Cortex of kidney (tissue), 1 donor: ENCODE results near the gene NCKAP5.
"Not testable (repeated sequence)": the region's sequence is repeated elsewhere in the genome, so short reads cannot be mapped to it uniquely, and the experiment has no call there.

ENCODE experiments used
- DNase-seq: peaks from one replicate; lab custom pipeline; 2025; lab: John Stamatoyannopoulos, UW

NCKAP5 gene

DNA sequence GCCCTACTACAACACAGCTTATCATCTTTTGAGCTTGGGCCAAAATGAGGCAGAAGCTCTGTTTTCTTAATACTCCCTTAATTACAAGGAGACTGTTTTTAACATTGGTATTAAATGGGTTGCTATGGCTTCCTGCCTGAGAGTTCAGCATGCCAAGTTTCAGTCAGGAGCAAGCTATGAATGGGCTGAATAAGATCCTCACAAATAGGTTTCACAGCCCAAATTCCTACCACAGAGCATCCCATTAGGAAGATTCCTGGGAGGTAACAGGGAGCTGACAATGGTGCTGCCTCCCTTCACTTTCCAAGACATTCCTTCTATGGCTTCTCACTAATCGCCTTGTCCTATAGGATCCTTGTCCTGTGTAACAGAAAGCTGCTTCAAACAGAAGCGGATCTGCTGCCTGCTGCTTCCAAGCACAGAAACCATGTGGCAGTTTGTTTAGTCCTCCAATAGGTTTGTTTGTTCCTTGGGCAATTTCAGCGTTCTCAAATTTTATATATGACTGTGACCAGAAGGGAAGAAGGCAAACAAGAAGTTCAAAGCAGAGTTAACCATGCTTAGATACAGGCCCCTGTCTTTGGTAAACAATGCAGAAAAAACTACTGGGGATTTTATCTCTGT is 70.9 kb downstream of the NCKAP5 start:
- no peak for DNase-seq

DNA sequence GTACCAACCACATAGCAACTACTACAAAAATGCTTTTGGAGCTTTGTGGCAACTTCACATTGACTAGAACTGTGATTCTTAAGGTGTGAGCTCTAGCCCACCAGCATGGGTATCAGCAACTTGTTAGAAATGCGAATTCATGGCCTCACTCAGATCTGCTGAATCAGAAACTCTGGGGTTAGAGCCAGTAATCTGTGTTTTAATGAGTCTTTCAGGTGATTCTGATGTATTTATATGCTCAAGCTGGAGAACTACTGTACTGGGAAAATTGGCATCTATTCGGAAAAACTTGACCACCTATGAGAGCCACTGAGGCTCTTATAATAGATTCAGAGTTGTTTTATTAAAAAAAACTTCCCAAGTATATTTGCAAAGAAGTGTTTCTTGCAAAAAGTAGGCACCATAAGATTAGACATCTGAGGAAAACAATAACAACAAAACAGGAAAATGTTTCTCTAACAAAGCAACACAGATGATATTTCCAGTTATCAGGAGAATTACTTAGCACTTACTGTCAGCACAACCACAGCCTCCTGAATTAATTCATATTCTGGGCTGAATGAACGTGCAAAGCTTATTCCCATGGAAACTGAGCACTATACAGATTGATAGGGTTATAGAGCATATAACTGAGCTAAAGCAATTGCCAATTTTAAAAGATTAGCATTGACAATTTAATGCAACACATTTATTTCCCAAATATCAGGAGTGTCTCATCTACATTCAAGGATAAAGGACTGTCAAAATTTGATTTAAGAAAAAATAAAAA is 71.6 kb downstream of the NCKAP5 start:
- DNase-seq: no peak

DNA sequence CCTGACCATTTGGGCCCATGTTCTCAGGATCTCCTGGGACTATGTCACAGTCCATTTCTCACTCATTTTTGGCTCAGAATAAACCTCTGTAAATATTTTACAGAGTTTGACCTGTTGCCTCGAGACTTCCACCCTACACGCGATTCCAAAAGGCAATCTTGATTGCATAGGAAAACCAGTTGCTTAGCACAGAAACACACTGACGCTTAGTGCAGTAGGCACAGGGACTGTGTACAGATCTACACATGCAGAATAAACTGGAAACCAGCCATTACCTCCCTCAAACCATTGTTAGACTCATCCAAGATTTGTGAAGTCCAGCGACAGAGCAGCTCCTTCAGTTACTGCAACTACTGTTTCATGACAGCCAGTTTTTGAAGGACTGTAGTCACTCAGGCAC is 73.0 kb downstream of the NCKAP5 start:
- DNase-seq: no peak

DNA sequence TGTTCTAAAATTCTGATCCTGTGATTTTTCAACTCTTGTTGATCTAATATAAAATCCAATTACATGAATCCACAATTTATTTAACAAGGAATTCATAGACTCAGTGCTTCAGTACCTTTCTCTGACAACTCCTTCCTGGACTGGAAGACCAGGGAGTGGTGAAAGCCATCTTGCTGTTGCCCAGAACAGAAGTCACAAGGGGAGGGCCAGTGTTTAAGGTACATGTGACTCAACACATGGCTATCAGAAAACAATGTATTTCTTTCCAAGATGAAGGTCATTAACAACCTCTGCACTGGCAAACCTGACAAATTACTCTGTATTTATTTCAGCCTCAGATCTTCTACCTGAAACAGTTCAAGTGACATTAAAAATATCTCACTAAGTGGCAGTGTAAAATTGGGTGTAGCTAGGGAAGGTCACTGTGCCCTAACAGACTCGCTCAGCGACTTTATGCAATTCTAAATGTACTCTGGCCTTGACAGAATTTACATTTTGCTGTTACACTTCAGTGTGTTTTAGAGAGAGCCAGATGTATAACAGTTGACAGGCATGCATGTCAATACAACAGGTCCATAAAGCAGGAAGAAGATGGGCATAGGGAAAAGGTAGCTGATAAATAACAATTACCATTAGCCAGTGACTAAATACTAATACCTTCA is 75.4 kb downstream of the NCKAP5 start:
- DNase-seq: no peak

DNA sequence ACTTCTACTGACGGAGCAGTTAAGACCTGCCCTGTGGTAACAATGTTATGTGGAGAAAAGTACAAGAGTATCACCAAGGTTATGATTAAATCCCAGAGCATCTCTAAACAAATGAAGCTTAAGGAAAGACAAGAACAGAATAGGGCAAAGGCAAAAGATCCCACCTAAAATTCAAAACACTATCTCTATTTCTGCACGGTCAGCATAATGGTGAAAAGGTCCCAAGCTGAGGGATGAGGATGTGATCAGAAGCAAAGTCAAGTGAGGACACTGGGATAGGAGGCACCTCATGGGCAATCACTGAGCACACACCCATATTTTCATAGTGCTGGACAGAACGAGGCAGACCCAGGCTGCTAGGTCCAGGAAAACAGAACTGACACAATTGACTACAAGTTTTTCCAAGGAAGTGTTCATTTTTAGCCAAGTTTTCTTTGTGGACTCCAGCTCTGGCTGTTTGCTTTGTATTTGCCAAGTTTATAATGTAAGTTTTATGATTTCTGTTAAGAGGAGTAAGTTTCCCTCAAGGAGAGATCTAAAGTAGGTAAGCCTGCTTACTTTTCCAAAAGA is 77.8 kb downstream of the NCKAP5 start:
- DNase-seq: no peak

DNA sequence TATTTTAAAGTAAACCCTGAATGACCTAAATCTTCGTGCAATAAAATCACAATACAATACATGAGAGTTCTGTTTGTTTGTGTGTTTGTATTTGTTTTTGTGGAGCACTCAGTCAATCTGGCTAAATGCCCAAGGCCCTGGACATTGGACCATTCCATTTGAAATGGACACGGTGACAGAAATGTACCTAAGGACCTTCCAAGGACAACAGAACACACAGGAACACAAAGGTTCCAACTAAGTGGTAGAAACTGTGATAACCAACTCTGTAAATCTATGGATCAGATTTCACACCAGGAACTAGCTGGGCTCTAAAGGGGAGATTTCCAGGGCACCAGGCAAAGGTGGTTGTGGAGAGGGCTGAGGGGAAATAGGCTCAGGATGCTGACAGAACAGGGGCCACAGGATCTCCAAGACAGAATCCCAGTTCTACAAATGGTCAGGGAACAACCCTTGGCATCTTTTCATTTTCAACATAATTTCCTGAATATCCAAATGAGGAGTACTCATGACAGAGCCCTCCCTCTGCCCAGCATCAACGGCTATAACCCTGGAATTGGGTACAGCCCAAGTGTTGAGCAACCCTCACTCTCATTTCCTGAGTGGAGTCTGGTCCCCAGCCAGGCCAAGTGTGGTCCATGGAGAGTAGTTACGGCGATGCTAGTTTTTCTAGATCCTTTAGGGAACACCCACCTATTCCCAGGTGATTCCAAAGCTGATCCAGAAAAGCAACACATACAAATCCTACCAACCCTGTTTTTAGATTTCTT is 78.4 kb downstream of the NCKAP5 start:
- DNase-seq: no peak

GRCh38 chr2:133489146-133489545 is 79.1 kb downstream of the NCKAP5 start:
- DNase-seq: no peak

- no peak for DNase-seq
Observed at GRCh38 chr2:133486771-133487191, 81.5 kb downstream of the NCKAP5 start.

DNA sequence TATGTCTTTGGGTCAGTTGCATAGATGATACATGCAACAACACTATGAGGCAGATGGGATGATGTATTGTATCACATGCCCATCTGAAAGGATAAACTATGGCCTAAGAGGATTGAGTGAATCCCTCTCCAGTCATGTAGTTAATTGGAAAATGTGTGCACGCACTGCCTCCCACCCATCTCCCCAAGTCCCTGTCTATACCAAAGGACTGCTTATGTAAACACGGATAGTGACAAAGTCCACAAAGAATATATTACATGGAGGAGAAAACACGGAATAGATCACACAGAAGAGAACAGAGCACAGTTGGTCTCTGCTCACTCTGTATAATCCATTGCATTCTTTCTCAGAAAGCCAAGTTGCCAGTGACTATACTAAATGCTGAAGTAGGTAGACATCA is 82.4 kb downstream of the NCKAP5 start:
- no peak for DNase-seq

- no peak for DNase-seq
Observed at GRCh38 chr2:133484784-133485183, 83.5 kb downstream of the NCKAP5 start.

DNA sequence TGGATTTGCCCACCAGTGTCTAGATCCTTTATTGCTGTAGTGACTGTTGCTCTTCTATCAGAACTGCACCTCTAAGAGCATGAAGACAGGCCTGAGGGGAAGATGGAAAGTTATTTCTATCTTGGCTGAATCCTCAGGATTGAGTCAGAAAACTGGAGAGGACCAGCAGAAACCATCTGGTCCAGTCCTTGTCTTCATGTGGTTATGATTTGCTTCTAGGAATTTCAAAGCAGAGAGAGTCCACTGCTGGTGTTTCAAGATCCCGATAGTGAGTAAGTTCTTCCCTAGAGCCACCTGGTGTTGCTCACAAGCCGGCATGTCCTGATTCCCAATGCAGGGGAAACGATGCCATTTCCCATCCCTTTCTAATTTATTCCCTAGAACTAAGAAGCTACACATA is 84.2 kb downstream of the NCKAP5 start:
- DNase-seq: no peak

GRCh38 chr2:133483181-133483580 is 85.1 kb downstream of the NCKAP5 start:
- DNase-seq: no peak

- no peak for DNase-seq
Observed at GRCh38 chr2:133480707-133481429, 87.4 kb downstream of the NCKAP5 start.

DNA sequence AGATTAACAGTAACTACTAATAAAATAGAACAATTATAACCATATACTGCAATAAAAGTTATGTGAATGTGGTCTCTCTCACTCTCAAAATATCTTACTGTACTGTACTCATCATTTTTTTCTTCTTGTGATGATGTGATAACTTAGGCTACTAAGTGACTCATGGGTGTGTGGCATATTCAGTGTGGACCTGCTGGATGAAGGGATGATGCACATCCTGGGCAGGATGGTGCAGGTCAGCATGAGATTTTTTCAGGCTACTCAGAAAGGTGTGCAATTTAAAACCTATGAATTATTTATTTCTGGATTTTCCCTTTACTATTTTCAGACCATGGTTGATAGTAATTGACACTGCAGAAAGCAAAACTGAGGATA is 90.7 kb downstream of the NCKAP5 start:
- no peak for DNase-seq

- DNase-seq: no peak
Observed at GRCh38 chr2:133476931-133477615, 91.2 kb downstream of the NCKAP5 start.

- no peak for DNase-seq
Observed at GRCh38 chr2:133476286-133476685, 92.0 kb downstream of the NCKAP5 start.

DNA sequence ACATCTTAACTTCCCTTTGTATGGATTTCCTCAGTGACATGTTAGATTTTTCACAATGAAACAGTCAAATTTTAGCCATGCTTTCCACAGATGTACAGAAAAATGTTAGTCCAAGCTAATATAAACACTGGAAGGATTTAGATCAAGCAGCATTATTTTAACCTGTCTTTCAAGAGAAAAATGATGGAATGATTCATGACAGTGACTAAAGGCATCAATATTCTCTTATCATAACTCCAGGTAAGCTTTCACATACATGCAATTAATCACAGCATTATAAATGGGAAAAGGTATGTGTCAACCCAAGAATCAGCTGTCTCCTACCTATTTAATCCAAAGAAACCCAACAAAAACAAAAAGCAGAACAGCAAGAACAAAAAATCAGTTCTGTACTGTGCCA is 92.7 kb downstream of the NCKAP5 start:
- DNase-seq: no peak

GRCh38 chr2:133470446-133470845 is 97.8 kb downstream of the NCKAP5 start:
- not testable (repeated sequence) for DNase-seq

DNA sequence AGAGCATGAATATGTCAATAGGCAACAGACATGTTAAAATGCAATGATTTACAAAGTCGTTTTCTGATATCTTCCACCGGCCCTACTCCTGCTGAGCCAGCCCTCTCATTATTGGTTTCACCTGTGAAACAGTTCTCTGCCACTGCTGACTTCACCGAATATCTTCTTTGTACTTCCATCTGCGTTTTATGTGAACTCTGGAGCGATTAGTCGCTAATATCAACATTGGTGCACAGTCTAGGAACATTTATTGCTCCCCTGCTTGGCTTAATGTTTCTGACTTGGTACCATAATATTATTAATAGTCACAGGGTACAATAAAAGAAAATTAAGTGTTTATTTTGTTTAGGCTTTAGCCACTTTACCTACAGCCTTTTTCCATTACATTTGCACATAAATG is 105.5 kb downstream of the NCKAP5 start:
- DNase-seq: no peak

- no peak for DNase-seq
Observed at GRCh38 chr2:133461484-133461883, 106.8 kb downstream of the NCKAP5 start.

DNA sequence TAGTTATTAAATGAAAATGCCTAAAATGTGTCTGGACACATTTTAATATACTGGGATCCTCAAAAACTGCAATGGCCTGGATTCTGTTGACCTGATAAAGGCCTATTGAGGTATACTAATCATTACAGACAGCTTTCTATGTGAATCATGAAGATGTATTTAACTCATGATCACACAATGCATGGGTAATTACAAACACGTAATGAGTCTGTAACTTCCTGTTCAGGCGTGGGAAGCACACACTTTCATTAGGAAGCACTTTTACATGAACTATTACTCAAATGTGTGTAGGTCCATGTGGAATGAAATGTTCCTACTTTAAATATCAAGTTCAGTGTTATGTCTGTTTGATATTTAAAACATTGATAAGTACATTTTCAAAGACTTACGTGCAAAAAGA is 108.7 kb downstream of the NCKAP5 start:
- no peak for DNase-seq
